GM12878 (cell line): ENCODE results near the gene LSAMP. TPM values are rescaled to one million over a fixed set of nuclear protein-coding genes. Genes with fewer than 3 reads are reported as not detected.
A peak's percentile ranks its signal among the peaks of the same experiment; 100 is the strongest.

Experiments
- ATAC-seq: fragments of 200-7000 bp; cut with Tn5 transposase; 3 replicates; pipeline ENCODE4 v1.9.1; 2020; ENCODE audit warnings: mild to moderate bottlenecking, moderate library complexity
- BruUV-seq: library from RNA; stranded (reverse); fragments of 400-500 nt; replicated peaks from 2 replicates; lab custom pipeline; 2021; lab: Mats Ljungman, UMichigan
- CTCF ChIA-PET: fragments of 300-600 bp; sonication (Branson Sonifier 250); formaldehyde crosslinking; extraction: SDS; loops from one replicate; lab custom pipeline; 2021; ENCODE audit warnings: inconsistent platforms; lab: Yijun Ruan, JAX
- POLR2A ChIA-PET: fragments of 350-600 bp; formaldehyde crosslinking; extraction: SDS; loops from one replicate; lab custom pipeline; 2021; ENCODE audit warnings: inconsistent platforms; lab: Charles Lee
- RAD21 ChIA-PET: fragments of 300-600 bp; sonication (Branson Sonifier 250); formaldehyde crosslinking; loops from one replicate; lab custom pipeline; 2023; ENCODE audit warnings: antibody characterized with exemption; ENCODE audit not compliant: unreplicated experiment; lab: Charles Lee
- SMC1A ChIA-PET: fragments of 300-600 bp; sonication (Branson Sonifier 250); formaldehyde crosslinking; loops from one replicate; lab custom pipeline; 2023; ENCODE audit not compliant: unreplicated experiment, uncharacterized antibody; lab: Charles Lee
- DNase-seq: peaks from one replicate; pipeline ENCODE4 v3.0.0-alpha.2; 2011; ENCODE audit warnings: low read depth, low spot score
- FAIRE-seq: peaks from 3 replicates; lab custom pipeline; 2011; peaks lifted over from hg19 to GRCh38; lab: Jason Lieb, UNC
- H2AFZ ChIP-seq: 2 replicates; pipeline ENCODE4 v1.6.0; 2011; ENCODE audit warnings: low read depth, low read length, control low read depth; ENCODE audit not compliant: control insufficient read depth
- H3K27ac ChIP-seq: 2 replicates; pipeline ENCODE4 v1.5.1; 2011; ENCODE audit warnings: control low read depth; ENCODE audit not compliant: control insufficient read depth, insufficient read depth
- H3K27me3 ChIP-seq, 2 experiments: replicated peaks in 1 of 2; 2 replicates each; pipeline versions ENCODE4 v1.6.0 to v1.6.1; 2011; ENCODE audit warnings: low read length in 1 of 2; ENCODE audit not compliant: control insufficient read depth in 2 of 2, insufficient read depth in 2 of 2
- H3K36me3 ChIP-seq, 2 experiments: 2 replicates each; pipeline ENCODE4 v1.5.1; 2011; ENCODE audit warnings: low read length in 1 of 2; ENCODE audit not compliant: control insufficient read depth in 2 of 2, insufficient read depth in 2 of 2
- H3K4me1 ChIP-seq: 2 replicates; pipeline ENCODE4 v1.6.1; 2011; ENCODE audit warnings: mild to moderate bottlenecking, low read length, moderate library complexity, mixed read lengths; ENCODE audit not compliant: control insufficient read depth, insufficient read depth
- H3K4me2 ChIP-seq: 2 replicates; pipeline ENCODE4 v1.6.0; 2011; ENCODE audit warnings: control low read depth; ENCODE audit not compliant: control insufficient read depth, insufficient read depth
- H3K4me3 ChIP-seq: fragments of 200-600 bp; sonication (generic); 2 replicates; pipeline ENCODE4 v1.5.1; 2016
- H3K79me2 ChIP-seq: 2 replicates; pipeline ENCODE4 v1.6.0; 2011; ENCODE audit warnings: low read length; ENCODE audit not compliant: control insufficient read depth, insufficient read depth
- H3K9ac ChIP-seq: 2 replicates; pipeline ENCODE4 v1.8.0; 2011; ENCODE audit warnings: low read length, control low read depth, mixed read lengths; ENCODE audit not compliant: control insufficient read depth, insufficient read depth
- H3K9me3 ChIP-seq: replicated peaks from 3 replicates; pipeline ENCODE4 v1.5.1; 2011; ENCODE audit warnings: mild to moderate bottlenecking, low read length; ENCODE audit not compliant: control insufficient read depth, insufficient read depth
- H4K20me1 ChIP-seq: 2 replicates; pipeline ENCODE4 v1.6.0; 2011; ENCODE audit not compliant: control insufficient read depth, insufficient read depth
- CBFB ChIP-seq: IDR thresholded peaks from 2 replicates; pipeline ENCODE4 v1.6.1; 2016; ENCODE audit warnings: antibody characterized with exemption, low read depth
- ESRRA ChIP-seq: IDR thresholded peaks from 2 replicates; pipeline ENCODE4 v1.6.1; 2012; ENCODE audit warnings: mild to moderate bottlenecking, low read length, improper control_type of control experiment
- ETV6 ChIP-seq, 2 experiments: fragments of 450-650 bp in 1 of 2; IDR thresholded peaks in 1 of 2; conservative IDR thresholded peaks in 1 of 2; 2 replicates each; pipeline ENCODE4 v1.6.1; 2014; ENCODE audit warnings: antibody characterized with exemption in 1 of 2, borderline replicate concordance in 1 of 2, low read depth in 1 of 2, mild to moderate bottlenecking in 1 of 2, moderate library complexity in 1 of 2
- IRF5 ChIP-seq: fragments of 450-650 bp; IDR thresholded peaks from 2 replicates; pipeline ENCODE4 v1.6.1; 2017; ENCODE audit warnings: borderline replicate concordance
- MAX ChIP-seq: IDR thresholded peaks from 2 replicates; pipeline ENCODE4 v1.6.1; 2012; ENCODE audit warnings: low read depth, low read length, improper control_type of control experiment
- NFXL1 ChIP-seq: fragments of 450-650 bp; IDR thresholded peaks from 2 replicates; pipeline ENCODE4 v1.6.1; 2017; ENCODE audit warnings: antibody characterized with exemption, mild to moderate bottlenecking, borderline replicate concordance
- NFYB ChIP-seq: IDR thresholded peaks from 2 replicates; pipeline ENCODE4 v1.6.1; 2011; ENCODE audit warnings: low read depth, mild to moderate bottlenecking, low read length, improper control_type of control experiment, moderate library complexity; ENCODE audit not compliant: insufficient read depth
- RCOR1 ChIP-seq: conservative IDR thresholded peaks from 2 replicates; pipeline ENCODE4 v1.6.1; 2012; ENCODE audit warnings: low read depth, low read length, improper control_type of control experiment
- SMAD1 ChIP-seq: fragments of 450-650 bp; IDR thresholded peaks from 2 replicates; pipeline ENCODE4 v1.6.1; 2018; ENCODE audit warnings: mild to moderate bottlenecking, low read depth; ENCODE audit not compliant: partially characterized antibody
- STAT3 ChIP-seq: IDR thresholded peaks from 2 replicates; pipeline ENCODE4 v1.6.1; 2011; ENCODE audit warnings: low read depth, low read length, improper control_type of control experiment
- ZBTB33 ChIP-seq: fragments of 450-650 bp; IDR thresholded peaks from 2 replicates; pipeline ENCODE4 v1.6.1; 2017; ENCODE audit warnings: mild to moderate bottlenecking
- WGBS: methylation state at CpG from one replicate; pipeline ENCODE4 v1.1.6; 2016; ENCODE audit warnings: low lambda C conversion rate; ENCODE audit not compliant: insufficient replicate concordance, insufficient coverage; ENCODE audit errors: missing lambda C conversion rate; 5-methylcytosine and 5-hydroxymethylcytosine counted together
- in situ Hi-C: fragments of 300-500 bp; cut with MboI; formaldehyde crosslinking; loops from 9 replicates; pipeline ENCODE4 v1.14.3; 2018; ENCODE audit warnings: mixed read lengths
- intact Hi-C: fragments of 100-400 bp; cut with micrococcal nuclease; formaldehyde crosslinking; loops from one replicate; pipeline ENCODE4 v1.14.2; 2022; ENCODE audit not compliant: unreplicated experiment
- polyA plus RNA-seq, 11 experiments: library from polyadenylated mRNA; depleted of rRNA in 4 of 11; unstranded in 6 of 11; stranded (reverse) in 5 of 11; fragments of >200 nt; fragmentation: Nextera tagmentation in 4 of 11; fragmentation: Illumina TruSeq in 1 of 11; extraction: Ambion mirVana in 4 of 11; extraction: Trizol in 1 of 11; gene quantifications; 1 replicate in 1 of 11; 2 replicates in 10 of 11; pipeline versions ENCODE4 v1.2.1 to v1.2.3, GENCODE V29; 2011 to 2016; ENCODE audit warnings: inconsistent platforms in 2 of 11, missing spikeins in 2 of 11, low read depth in 1 of 11
- total RNA-seq, 4 experiments: library from RNA; depleted of rRNA in 3 of 4; stranded (reverse); fragments of >200 nt in 3 of 4; fragmentation: Illumina TruSeq in 1 of 4; extraction: Trizol in 1 of 4; gene quantifications; 2 replicates each; pipeline versions ENCODE4 v1.2.1 to v1.2.3, GENCODE V29; 2013 to 2021

The LSAMP gene
- total and polyA plus RNA-seq, 10 of the 15 experiments (the other 5 are each of a cell fraction or from before 2014, with no cell fraction given): 2.0 to 12.7 (median 6.5) TPM

GRCh38 chr3:116338713-116339112, 106.6 kb downstream of the LSAMP start:
- no peaks in the 10 kb centered on the region for H4K20me1 ChIP-seq
- FAIRE-seq (no peak), ATAC-seq (peak; percentile 5; the same call in 1 of the 3 replicates), DNase-seq (no peak)
- SMC1A ChIA-PET: interaction anchor here (0.6 to 4.4 kb wide), 13 partner anchors 10 to 353 kb away, joined by 3 to 39 read pairs (median 4); no protein-coding TSS in a partner anchor
- TF ChIP-seq NFXL1: no peak
- no peak for TF ChIP-seq ZBTB33
- TF ChIP-seq ESRRA: no peak
- no peak for TF ChIP-seq ETV6 (conservative IDR thresholded peaks at IDR 0.05 in 1 of 2, IDR thresholded peaks at IDR 0.05 in 1 of 2; ENCODE audit: borderline replicate concordance in 1 of 2, low read depth in 1 of 2)
- TF ChIP-seq MAX: no peak
- TF ChIP-seq NFYB: no peak
- no peak for TF ChIP-seq CBFB
- TF ChIP-seq SMAD1: no peak
- no peak for TF ChIP-seq STAT3
- no peak for TF ChIP-seq IRF5
- no peak for TF ChIP-seq RCOR1
- no TSS peak for BruUV-seq
- no peak overlapping the region for H3K27ac ChIP-seq
- intact Hi-C loops: loop anchor here (1.0 kb wide), 1 partner anchor 199 kb away; no protein-coding TSS in a partner anchor
- in situ Hi-C loops: no loop called here
- H3K4me3 ChIP-seq: no peak overlapping the region
- POLR2A ChIA-PET: interaction anchor here (1.6 to 2.1 kb wide), 2 partner anchors 15 to 72 kb away, joined by 3 to 5 read pairs; no protein-coding TSS in a partner anchor
- H3K4me2 ChIP-seq: no peak overlapping the region
- CTCF ChIA-PET: interaction anchor here (0.7 to 2.3 kb wide), 9 partner anchors 18 to 199 kb away, joined by 3 to 14 read pairs (median 4); no protein-coding TSS in a partner anchor
- RAD21 ChIA-PET: interaction anchor here (0.7 to 2.4 kb wide), 13 partner anchors 11 to 195 kb away, joined by 3 to 15 read pairs (median 4); no protein-coding TSS in a partner anchor
- H3K9me3 ChIP-seq: no peaks in the 10 kb centered on the region
- no peak overlapping the region for H2AFZ ChIP-seq
- H3K4me1 ChIP-seq: no peaks in the 10 kb centered on the region
- H3K79me2 ChIP-seq: no peaks in the 10 kb centered on the region
- 30% methylated on average over 3 of the region's 3 CpGs for WGBS
- no peaks in the 10 kb centered on the region for H3K36me3 ChIP-seq
- H3K9ac ChIP-seq: no peak overlapping the region
- H3K27me3 ChIP-seq: no peaks in the 10 kb centered on the region
